HUES48 (cell line): ENCODE data around the gene NCKIPSD.

Source experiments
- H3K27ac ChIP-seq: one replicate; pipeline ENCODE4 v1.7.0; 2013; ENCODE audit warnings: low read depth, low read length, inconsistent platforms
- H3K27me3 ChIP-seq: 2 replicates; pipeline ENCODE4 v1.6.1; 2013; ENCODE audit warnings: mild to moderate bottlenecking, low read length; ENCODE audit not compliant: control insufficient read depth, insufficient read depth
- H3K36me3 ChIP-seq: 2 replicates; pipeline ENCODE4 v1.6.1; 2013; ENCODE audit warnings: low read length; ENCODE audit not compliant: control insufficient read depth, insufficient read depth
- H3K4me1 ChIP-seq: 2 replicates; pipeline ENCODE4 v1.6.1; 2013; ENCODE audit warnings: mild to moderate bottlenecking, low read length; ENCODE audit not compliant: control insufficient read depth, insufficient read depth
- H3K4me3 ChIP-seq: 2 replicates; pipeline ENCODE4 v1.5.1; 2013; ENCODE audit warnings: mild to moderate bottlenecking, low read depth, low read length
- H3K9ac ChIP-seq: 2 replicates; pipeline ENCODE4 v1.6.1; 2013; ENCODE audit warnings: mild to moderate bottlenecking, low read depth, low read length, moderate library complexity
- H3K9me3 ChIP-seq: 2 replicates; pipeline ENCODE4 v1.6.1; 2013; ENCODE audit warnings: low read length; ENCODE audit not compliant: control insufficient read depth, insufficient read depth

The NCKIPSD gene

GRCh38 chr3:48695393-48695753 lies 9.7 kb upstream of the NCKIPSD start:
- H3K4me3 ChIP-seq: peak overlapping the region; percentile 32
- peak overlapping the region; percentile 63 for H3K9ac ChIP-seq
- H3K4me1 ChIP-seq: peaks cover 21% of the 10 kb centered on the region
- no peaks in the 10 kb centered on the region for H3K27me3 ChIP-seq
- peak overlapping the region; percentile 95 for H3K27ac ChIP-seq
- H3K36me3 ChIP-seq: peaks cover 80% of the 10 kb centered on the region
- no peaks in the 10 kb centered on the region for H3K9me3 ChIP-seq

DNA sequence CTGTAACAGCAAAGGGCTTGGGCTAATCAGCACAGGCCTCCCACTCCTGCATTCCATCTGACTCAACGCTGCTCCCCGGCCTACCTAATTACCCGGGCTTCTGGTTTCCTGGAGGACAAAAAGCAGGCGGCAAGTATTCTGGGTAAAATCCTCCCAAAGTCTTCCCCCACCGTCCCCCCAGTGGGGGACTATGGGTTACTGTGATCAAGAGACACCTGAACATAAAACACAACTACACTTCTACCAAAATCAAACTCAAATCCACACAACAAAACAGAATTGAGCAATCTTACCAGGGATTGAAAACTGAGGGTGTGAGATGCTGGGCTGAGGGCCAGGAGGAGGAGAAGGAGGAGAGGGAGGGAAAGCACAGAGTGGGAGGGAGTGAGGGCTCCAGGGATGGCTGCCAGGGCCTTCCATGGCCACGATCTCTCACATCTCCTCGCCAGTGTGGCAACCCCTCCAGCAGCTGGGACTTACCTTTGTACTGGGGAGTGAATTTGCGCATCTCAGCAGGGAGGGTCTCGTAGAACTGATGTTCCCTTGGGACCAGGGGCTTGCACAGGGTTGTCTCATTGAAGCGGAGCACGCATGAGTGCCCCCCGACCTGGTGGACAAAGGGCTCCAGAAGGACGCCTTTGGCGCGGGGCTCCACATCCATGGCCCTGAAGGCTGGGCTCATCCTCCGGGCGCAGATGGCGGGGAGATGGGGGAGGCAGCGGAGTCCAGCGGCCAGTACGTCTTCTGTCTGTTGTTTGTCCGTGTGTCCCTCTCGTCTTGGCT lies 9.1 kb upstream of the NCKIPSD start:
- H3K9me3 ChIP-seq: no peaks in the 10 kb centered on the region
- peak overlapping the region; percentile 32 for H3K4me3 ChIP-seq
- peak overlapping the region; percentile 63 for H3K9ac ChIP-seq
- peaks cover 21% of the 10 kb centered on the region for H3K4me1 ChIP-seq
- H3K27ac ChIP-seq: peak overlapping the region; percentile 95
- H3K27me3 ChIP-seq: no peaks in the 10 kb centered on the region
- H3K36me3 ChIP-seq: peaks cover 81% of the 10 kb centered on the region

- Histone ChIP-seq H3K4me3 (no peak overlapping the region), H3K9ac (no peak overlapping the region), H3K4me1 (peaks cover 21% of the 10 kb centered on the region), H3K9me3 (no peaks in the 10 kb centered on the region), H3K27ac (no peak overlapping the region), H3K36me3 (peaks cover 81% of the 10 kb centered on the region), H3K27me3 (no peaks in the 10 kb centered on the region)
Observed at GRCh38 chr3:48693826-48694225, 8.1 kb upstream of the NCKIPSD start.

GRCh38 chr3:48692551-48692950 lies 6.8 kb upstream of the NCKIPSD start:
- Histone ChIP-seq H3K36me3 (peaks cover 83% of the 10 kb centered on the region), H3K4me1 (peaks cover 21% of the 10 kb centered on the region), H3K4me3 (no peak overlapping the region), H3K27ac (no peak overlapping the region), H3K9me3 (no peaks in the 10 kb centered on the region), H3K27me3 (no peaks in the 10 kb centered on the region), H3K9ac (no peak overlapping the region)

GRCh38 chr3:48690846-48691458 lies 5.2 kb upstream of the NCKIPSD start:
- Histone ChIP-seq H3K27ac (no peak overlapping the region), H3K27me3 (no peaks in the 10 kb centered on the region), H3K36me3 (peaks cover 84% of the 10 kb centered on the region), H3K9ac (no peak overlapping the region), H3K9me3 (no peaks in the 10 kb centered on the region), H3K4me3 (no peak overlapping the region), H3K4me1 (peaks cover 15% of the 10 kb centered on the region)

- Histone ChIP-seq H3K27ac (no peak overlapping the region), H3K4me3 (no peak overlapping the region), H3K9me3 (no peaks in the 10 kb centered on the region), H3K4me1 (peaks cover 9% of the 10 kb centered on the region), H3K27me3 (no peaks in the 10 kb centered on the region), H3K36me3 (peaks cover 75% of the 10 kb centered on the region), H3K9ac (no peak overlapping the region)
Observed at GRCh38 chr3:48689384-48689783, 3.7 kb upstream of the NCKIPSD start.

GRCh38 chr3:48688737-48689075 lies 3.0 kb upstream of the NCKIPSD start:
- H3K27ac ChIP-seq: no peak overlapping the region
- no peak overlapping the region for H3K4me3 ChIP-seq
- no peak overlapping the region for H3K9ac ChIP-seq
- H3K27me3 ChIP-seq: no peaks in the 10 kb centered on the region
- peaks cover 68% of the 10 kb centered on the region for H3K36me3 ChIP-seq
- no peaks in the 10 kb centered on the region for H3K9me3 ChIP-seq
- peaks cover 10% of the 10 kb centered on the region for H3K4me1 ChIP-seq

DNA sequence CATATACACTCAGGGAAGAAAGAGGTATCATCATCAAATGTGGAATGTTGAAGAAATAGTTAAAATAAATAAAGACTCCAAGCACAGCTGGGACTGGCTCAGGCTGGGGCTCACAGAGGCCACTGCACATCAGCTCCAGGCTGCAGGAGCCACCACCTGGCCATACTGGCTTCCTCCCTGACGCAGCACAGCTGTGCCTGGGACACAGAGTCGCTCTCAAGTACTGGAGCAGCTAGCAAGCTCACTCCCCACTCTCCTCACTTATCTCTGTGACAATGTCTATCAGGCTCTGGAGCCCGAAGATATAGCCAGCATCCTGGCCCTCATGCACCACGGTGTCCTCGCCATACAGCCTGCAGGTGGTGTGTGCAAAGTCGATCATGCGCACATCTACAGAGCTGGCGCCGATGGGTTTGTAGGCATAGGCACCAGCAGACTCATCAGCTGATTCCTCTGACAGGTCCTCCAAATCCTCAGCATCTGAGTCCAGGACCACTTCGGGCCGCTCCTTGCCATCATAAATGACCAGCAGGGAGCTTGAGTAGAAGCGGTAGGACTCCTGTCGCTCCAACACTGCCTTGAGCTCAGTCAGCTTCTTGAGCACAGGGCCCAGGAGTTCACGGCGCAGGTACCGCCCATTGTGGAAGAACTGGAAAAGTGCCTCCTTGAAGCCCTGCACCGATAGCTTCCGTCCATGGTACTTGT lies 2.5 kb upstream of the NCKIPSD start:
- no peaks in the 10 kb centered on the region for H3K9me3 ChIP-seq
- no peak overlapping the region for H3K27ac ChIP-seq
- H3K4me1 ChIP-seq: peaks cover 10% of the 10 kb centered on the region
- no peak overlapping the region for H3K4me3 ChIP-seq
- H3K36me3 ChIP-seq: peaks cover 66% of the 10 kb centered on the region
- H3K27me3 ChIP-seq: no peaks in the 10 kb centered on the region
- H3K9ac ChIP-seq: no peak overlapping the region

DNA sequence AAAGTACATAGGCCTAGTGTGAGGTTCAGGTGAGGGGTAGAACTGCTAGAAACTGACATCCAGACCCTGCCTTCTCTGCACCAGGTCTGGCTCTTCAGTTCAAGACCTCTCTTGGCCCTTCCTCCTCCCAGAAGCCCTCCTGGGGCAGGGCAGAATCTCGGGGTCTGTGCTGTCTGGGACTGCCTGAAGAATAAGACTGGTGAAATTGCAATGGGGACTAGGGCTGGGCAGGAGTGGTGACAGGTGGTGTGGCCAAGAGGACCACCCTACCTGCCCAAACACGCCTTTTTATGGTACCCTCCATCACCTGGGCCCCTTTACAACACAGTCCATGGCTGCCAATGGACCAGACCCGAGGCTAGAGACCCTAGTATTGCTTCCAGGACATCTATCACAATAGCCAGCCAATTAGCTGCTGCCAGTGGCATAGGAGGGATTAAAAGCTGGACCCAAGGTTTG lies 1.5 kb upstream of the NCKIPSD start:
- Histone ChIP-seq H3K36me3 (peaks cover 65% of the 10 kb centered on the region), H3K27ac (peak overlapping the region; percentile 17), H3K9me3 (no peaks in the 10 kb centered on the region), H3K4me1 (peaks cover 10% of the 10 kb centered on the region), H3K9ac (no peak overlapping the region), H3K27me3 (no peaks in the 10 kb centered on the region), H3K4me3 (no peak overlapping the region)

GRCh38 chr3:48686538-48687219 lies 964 bp upstream of the NCKIPSD start:
- no peak overlapping the region for H3K9ac ChIP-seq
- peak overlapping the region; percentile 17 for H3K27ac ChIP-seq
- peaks cover 65% of the 10 kb centered on the region for H3K36me3 ChIP-seq

GRCh38 chr3:48685293-48685602 lies 467 bp downstream of the NCKIPSD start:
- Histone ChIP-seq H3K9ac (peak overlapping the region; percentile 98), H3K4me3 (peak overlapping the region; percentile 99), H3K9me3 (no peaks in the 10 kb centered on the region), H3K4me1 (peaks cover 10% of the 10 kb centered on the region), H3K36me3 (peaks cover 65% of the 10 kb centered on the region), H3K27ac (peak overlapping the region; percentile 95), H3K27me3 (no peaks in the 10 kb centered on the region)

More at GRCh38 chr3:48686538-48687219, 964 bp upstream of the NCKIPSD start:
- H3K9me3 ChIP-seq: no peaks in the 10 kb centered on the region
- peak overlapping the region; percentile 99 for H3K4me3 ChIP-seq
- H3K27me3 ChIP-seq: no peaks in the 10 kb centered on the region
- peaks cover 10% of the 10 kb centered on the region for H3K4me1 ChIP-seq
